ENCODE results near the gene GRIN3A.

The GRIN3A gene

GRCh38 chr9:101751895-101752294 is 13.4 kb upstream of the GRIN3A start:
- H4K20me1 ChIP-seq (ENCODE audit: low read depth, low read length), result no peaks in the 10 kb centered on the region
- H3K9ac ChIP-seq (ENCODE audit: low read length), result no peak overlapping the region
- H3K27ac ChIP-seq (ENCODE audit: low read depth, low read length), result no peak overlapping the region
- no peak overlapping the region for H3K4me2 ChIP-seq (ENCODE audit: low read depth, low read length, poor library complexity, severe bottlenecking)
- no peaks in the 10 kb centered on the region for H3K79me2 ChIP-seq (ENCODE audit: insufficient read depth, low read length)
- H3K9me2 ChIP-seq (replicated peaks; ENCODE audit: insufficient read depth, low read length), result no peaks in the 10 kb centered on the region
- H3K9me3 ChIP-seq (ENCODE audit: insufficient read depth, low read length), result no peaks in the 10 kb centered on the region
- no peak overlapping the region for H3K4me3 ChIP-seq (ENCODE audit: insufficient read depth, low read length, poor library complexity, severe bottlenecking)
- TF ChIP-seq EZH2phosphoT487 (conservative IDR thresholded peaks at IDR 0.05; ENCODE audit: low read length), result no peak
- no peak for TF ChIP-seq CTCF (IDR thresholded peaks at IDR 0.05; ENCODE audit: insufficient read depth, low read length, poor library complexity, severe bottlenecking)
- no peaks in the 10 kb centered on the region for H3F3A ChIP-seq (ENCODE audit: insufficient read depth)
- no peak overlapping the region for H2AFZ ChIP-seq (ENCODE audit: low read depth, low read length, severe bottlenecking)
- H3K27me3 ChIP-seq (ENCODE audit: low read length), result no peaks in the 10 kb centered on the region
- H3K36me3 ChIP-seq (ENCODE audit: low read length), result no peaks in the 10 kb centered on the region

GRCh38 chr9:101739311-101739710 is 864 bp upstream of the GRIN3A start:
- no peaks in the 10 kb centered on the region for H3K36me3 ChIP-seq (ENCODE audit: low read length)
- no peaks in the 10 kb centered on the region for H3K27me3 ChIP-seq (ENCODE audit: low read length)
- no peaks in the 10 kb centered on the region for H3K9me3 ChIP-seq (ENCODE audit: insufficient read depth, low read length)
- no peak overlapping the region for H3K4me2 ChIP-seq (ENCODE audit: low read depth, low read length, poor library complexity, severe bottlenecking)
- no peak overlapping the region for H3K27ac ChIP-seq (ENCODE audit: low read depth, low read length)
- no peaks in the 10 kb centered on the region for H3K79me2 ChIP-seq (ENCODE audit: insufficient read depth, low read length)
- no peaks in the 10 kb centered on the region for H3K9me2 ChIP-seq (replicated peaks; ENCODE audit: insufficient read depth, low read length)
- TF ChIP-seq CTCF (IDR thresholded peaks at IDR 0.05; ENCODE audit: insufficient read depth, low read length, poor library complexity, severe bottlenecking) (no peak), EZH2phosphoT487 (conservative IDR thresholded peaks at IDR 0.05; ENCODE audit: low read length) (no peak)
- no peak overlapping the region for H3K9ac ChIP-seq (ENCODE audit: low read length)
- no peak overlapping the region for H2AFZ ChIP-seq (ENCODE audit: low read depth, low read length, severe bottlenecking)
- no peaks in the 10 kb centered on the region for H4K20me1 ChIP-seq (ENCODE audit: low read depth, low read length)
- H3F3A ChIP-seq (ENCODE audit: insufficient read depth), result no peaks in the 10 kb centered on the region
- H3K4me3 ChIP-seq (ENCODE audit: insufficient read depth, low read length, poor library complexity, severe bottlenecking), result no peak overlapping the region

GRCh38 chr9:101737705-101738565 is 512 bp downstream of the GRIN3A start:
- Histone ChIP-seq H4K20me1 (ENCODE audit: low read depth, low read length) (no peaks in the 10 kb centered on the region), H3K4me2 (ENCODE audit: low read depth, low read length, poor library complexity, severe bottlenecking) (no peak overlapping the region), H3K27ac (ENCODE audit: low read depth, low read length) (no peak overlapping the region), H3K27me3 (ENCODE audit: low read length) (no peaks in the 10 kb centered on the region), H3K79me2 (ENCODE audit: insufficient read depth, low read length) (no peaks in the 10 kb centered on the region), H3K36me3 (ENCODE audit: low read length) (no peaks in the 10 kb centered on the region), H2AFZ (ENCODE audit: low read depth, low read length, severe bottlenecking) (no peak overlapping the region), H3K9me2 (replicated peaks; ENCODE audit: insufficient read depth, low read length) (no peaks in the 10 kb centered on the region), H3K9me3 (ENCODE audit: insufficient read depth, low read length) (no peaks in the 10 kb centered on the region), H3K9ac (ENCODE audit: low read length) (no peak overlapping the region), H3F3A (ENCODE audit: insufficient read depth) (no peaks in the 10 kb centered on the region), H3K4me3 (ENCODE audit: insufficient read depth, low read length, poor library complexity, severe bottlenecking) (no peak overlapping the region)
- TF ChIP-seq CTCF (IDR thresholded peaks at IDR 0.05; ENCODE audit: insufficient read depth, low read length, poor library complexity, severe bottlenecking), result no peak
- no peak for TF ChIP-seq EZH2phosphoT487 (conservative IDR thresholded peaks at IDR 0.05; ENCODE audit: low read length)
